GM18508 (cell line): ENCODE data around the gene MSANTD1.

ENCODE experiments used
- ATAC-seq: cut with Tn5 transposase; IDR thresholded peaks from one replicate; pipeline ENCODE4 v1.9.1; 2021; ENCODE audit warnings: moderate number of reproducible peaks; ENCODE audit not compliant: insufficient read depth, unreplicated experiment

MSANTD1 gene

DNA sequence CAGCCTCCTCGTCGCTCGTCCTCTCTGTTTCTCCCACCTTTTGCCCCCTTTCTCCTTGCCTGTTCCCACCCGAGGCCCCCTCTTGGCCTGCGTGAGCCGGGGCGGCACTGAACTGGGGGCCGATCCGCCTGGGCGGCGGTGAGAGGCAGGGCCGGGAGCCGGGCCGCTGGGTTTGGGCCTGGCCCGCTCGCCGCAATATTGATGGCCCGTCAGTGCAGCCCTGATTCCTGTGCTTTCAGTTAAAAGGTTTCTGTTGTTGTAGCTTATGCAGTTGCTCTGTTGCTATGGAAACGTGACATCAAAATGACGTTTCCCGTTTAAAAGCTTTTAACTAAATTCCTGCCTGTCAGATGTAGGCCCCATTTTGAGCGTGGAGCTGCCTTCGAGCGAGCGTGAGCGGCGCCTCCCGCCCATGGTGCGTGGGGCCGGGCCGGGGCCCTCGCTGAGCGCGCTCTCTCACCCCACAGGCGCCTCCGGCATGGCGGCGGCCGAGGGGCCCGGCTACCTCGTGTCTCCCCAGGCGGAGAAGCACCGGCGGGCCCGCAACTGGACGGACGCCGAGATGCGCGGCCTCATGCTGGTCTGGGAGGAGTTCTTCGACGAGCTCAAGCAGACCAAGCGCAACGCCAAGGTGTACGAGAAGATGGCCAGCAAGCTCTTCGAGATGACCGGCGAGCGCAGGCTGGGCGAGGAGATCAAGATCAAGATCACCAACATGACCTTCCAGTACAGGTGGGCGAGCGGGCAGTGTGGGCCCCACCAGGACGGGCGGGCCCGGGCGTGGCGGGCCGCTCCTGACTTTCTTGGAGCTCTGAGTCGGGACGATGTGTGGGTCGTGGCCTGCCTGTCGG lies at the start of gene MSANTD1:
Gene MSANTD1, plus strand, starts transcription at position 349 of the 851 bp plus-strand sequence. Its CDS starts 64 bp downstream, at position 413.
- no peak for ATAC-seq

DNA sequence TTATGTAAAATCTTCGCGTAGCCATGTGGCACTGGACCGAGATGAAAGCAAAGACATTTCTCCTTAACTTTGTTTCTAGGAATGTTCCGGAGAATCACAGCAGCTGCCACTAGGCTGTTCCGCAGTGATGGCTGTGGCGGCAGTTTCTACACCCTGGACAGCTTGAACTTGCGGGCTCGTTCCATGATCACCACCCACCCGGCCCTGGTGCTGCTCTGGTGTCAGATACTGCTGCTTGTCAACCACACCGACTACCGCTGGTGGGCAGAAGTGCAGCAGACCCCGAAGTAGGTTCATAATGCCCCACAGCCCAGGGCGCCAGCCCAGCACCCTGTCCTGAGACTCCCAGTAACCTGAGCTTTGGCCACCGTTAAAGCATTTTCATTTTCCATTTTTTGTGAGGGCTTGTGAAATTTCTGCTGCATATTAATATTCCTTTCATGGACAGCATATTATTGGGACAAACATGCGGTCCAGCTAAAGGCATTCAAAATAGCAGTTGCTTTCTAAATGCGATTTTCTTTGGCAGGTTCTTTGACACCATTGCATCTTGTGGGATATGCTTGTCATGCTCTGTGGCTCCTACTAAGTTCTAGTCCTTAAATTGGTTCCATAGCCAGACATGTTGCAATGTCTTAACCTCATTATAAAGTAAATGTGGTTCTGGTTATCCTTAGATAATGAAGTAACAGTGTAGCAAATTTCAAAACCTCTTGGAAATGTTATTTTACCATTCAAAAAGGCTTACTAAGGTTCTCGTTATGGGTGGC lies 49.1 kb upstream of the MSANTD1 start:
- ATAC-seq: no peak

DNA sequence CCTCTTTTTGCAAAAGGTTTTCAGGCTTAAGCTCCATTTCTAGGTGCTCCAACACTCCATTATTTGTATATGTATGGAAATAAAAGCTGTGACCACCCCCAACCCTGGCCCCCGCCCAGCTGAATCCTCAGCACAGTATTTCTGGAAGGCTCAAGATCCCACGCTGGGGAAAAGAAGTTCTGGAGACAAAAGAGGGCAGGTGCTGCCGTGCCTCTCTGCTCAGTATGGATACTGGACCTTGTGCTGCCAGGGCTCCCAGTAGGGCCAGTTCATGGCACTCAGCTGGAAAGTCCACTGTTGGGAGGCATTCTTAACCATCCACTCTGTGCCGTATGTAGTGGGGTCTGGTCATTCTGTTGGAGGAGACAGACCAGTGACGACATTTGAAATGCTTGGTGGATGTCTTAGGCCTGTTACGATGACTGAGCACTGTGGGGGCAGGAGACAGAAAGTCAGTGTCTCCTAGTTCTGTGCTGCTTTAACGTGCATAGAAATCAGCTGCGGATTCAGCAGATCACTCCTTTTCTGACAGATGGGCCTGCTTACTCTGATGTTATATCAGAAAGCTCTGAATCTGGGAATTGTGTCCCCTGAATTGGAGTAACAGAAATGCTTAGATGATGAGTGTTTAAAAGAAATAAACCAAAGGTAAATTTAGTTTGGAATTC lies 48.4 kb upstream of the MSANTD1 start:
- ATAC-seq: no peak

DNA sequence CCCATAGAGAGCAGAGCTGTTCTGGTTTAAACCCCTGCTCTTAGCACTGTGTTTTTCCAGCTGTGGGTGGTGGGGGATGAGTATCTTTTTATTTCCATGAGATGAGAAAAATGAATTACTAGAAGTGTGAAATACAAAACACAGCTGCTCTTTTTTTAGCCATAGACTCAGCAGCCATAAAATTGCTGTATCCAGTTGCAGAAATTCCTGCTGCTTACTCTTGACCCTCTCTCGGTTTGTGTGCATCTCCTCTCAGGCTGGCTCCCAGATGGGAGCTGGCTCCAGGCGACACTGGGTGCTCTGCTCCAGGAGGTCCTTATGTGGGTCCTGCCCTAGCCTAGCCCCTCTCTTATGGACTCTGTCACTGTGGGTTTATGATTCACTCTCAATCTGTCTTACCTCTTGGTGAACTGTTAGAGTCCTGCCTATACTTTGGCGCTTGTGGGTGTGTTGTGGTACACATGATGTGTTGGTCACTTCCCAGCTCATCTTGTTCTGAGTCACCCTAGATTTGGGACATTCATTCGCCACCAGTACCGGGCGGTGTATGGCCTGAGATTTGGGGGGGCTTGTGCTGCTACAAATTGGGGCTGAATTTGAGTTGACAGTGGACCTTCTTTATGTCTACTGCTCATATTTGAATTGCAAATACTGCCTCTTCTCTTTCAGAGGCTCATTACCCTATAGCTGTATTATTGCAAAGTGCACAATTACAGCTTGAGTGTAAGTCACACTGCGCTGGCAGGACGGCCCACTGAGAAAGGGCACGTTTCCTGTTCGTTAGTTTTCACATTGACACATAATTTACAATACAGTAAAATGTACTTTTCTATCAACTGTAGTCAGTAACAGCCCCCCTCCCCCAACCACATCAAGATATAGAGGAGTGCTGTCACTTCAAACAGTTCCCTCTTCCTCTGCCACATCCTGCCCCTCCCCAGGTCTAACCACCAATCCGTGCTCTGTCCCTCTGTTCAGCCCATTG lies 46.9 kb upstream of the MSANTD1 start:
- peak; percentile 48 for ATAC-seq

DNA sequence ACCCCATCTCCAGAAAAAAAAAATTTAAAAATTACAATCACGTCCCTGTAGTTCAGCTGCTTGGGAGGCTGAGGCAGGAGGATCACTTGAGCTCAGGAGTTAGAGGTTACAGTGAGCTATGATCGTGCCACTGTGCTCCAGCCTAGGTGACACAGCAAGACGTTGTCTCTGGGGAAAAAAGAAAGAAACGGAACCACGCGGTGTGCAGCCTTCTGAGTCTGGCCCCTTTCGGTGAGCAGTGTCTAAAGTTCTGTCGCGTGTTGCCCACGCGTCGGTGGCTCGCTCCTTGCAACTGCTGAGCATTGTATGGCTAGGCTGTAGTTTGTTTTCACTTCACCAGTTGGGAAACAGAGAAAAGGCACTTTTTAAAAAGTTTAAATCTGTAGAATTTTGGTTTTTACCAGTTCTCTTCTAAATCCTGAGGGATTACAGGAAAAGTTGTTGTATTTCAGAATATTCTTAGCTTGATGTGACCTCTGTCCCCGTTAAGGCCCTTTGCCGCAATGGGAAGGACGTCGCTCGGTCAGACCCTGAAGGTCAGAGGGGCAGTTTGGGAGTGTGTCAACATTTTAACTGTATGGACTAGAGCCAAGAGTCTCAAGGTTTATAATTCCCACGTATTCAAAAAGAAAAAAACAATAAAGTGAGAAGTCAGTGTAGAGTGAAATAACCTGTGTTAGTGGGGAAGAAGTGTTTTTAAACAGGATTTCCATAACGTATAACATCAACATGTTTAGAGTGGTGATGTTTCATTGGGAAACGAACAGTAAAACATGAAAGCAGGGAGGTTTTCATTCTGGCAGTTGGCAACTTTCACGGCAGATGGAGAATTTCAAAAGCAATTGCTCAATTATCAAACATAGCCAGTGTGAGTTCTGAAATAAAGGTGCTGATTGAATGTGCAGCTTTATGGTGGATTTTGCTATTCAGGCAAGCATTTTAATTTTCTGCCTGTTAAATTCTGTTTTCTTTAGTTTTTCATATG lies 45.8 kb upstream of the MSANTD1 start:
- no peak for ATAC-seq

DNA sequence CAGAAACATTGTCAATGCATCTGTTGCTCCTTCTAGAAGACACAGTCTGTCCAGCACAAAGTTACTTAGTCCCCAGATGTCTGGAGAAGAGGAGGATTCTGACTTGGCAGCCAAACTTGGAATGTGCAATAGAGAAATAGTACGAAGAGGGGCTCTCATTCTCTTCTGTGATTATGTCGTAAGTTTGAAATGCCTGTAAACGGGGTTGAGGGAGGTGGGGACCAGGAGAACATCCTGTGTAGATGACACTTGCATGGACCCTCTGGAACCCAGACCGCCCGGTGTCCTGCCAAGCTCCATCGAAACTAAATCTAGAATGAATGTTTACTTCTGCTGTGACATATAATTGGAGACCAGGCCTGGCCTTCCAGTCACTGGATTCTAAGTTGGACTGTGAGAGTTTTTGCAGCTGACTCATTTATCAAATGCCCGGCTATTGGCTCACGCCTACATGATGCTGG lies 45.0 kb upstream of the MSANTD1 start:
- ATAC-seq: no peak

DNA sequence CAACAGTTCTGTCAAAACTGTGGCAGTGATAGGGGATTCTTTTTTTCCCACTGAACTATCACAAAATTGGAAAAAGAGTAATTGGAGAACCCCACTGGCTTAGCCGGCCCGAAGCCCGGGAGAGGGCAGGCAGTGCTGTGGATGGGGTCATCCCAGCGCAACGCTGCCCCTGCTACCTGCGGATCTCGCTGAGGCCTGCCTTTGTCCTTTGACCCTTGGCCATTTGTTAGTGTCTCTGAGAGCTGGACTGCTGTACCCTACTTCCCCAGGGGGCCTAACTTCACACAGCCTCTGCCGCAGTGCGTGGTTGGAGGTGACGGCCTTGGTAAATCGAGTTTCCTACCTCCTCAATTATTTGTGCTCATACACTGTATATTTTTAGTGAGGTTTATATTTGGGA lies 43.0 kb upstream of the MSANTD1 start:
- ATAC-seq: no peak

DNA sequence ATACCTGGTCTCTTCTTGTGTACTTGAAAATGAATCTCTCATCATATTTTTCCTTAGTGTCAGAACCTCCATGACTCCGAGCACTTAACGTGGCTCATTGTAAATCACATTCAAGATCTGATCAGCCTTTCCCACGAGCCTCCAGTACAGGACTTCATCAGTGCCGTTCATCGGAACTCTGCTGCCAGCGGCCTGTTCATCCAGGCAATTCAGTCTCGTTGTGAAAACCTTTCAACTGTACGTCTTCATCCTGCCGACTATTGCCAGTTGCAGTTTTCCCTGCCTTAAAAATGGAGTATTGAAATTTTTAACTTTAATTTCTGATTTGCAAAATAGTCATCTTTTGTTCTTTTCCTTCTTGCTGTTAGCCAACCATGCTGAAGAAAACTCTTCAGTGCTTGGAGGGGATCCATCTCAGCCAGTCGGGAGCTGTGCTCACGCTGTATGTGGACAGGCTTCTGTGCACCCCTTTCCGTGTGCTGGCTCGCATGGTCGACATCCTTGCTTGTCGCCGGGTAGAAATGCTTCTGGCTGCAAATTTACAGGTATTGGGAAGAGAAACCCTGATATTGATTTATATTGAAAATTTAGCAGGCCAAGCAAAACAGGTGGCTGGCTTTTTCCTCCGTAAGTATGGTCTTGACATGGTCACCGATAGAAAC lies 42.4 kb upstream of the MSANTD1 start:
- ATAC-seq: no peak

DNA sequence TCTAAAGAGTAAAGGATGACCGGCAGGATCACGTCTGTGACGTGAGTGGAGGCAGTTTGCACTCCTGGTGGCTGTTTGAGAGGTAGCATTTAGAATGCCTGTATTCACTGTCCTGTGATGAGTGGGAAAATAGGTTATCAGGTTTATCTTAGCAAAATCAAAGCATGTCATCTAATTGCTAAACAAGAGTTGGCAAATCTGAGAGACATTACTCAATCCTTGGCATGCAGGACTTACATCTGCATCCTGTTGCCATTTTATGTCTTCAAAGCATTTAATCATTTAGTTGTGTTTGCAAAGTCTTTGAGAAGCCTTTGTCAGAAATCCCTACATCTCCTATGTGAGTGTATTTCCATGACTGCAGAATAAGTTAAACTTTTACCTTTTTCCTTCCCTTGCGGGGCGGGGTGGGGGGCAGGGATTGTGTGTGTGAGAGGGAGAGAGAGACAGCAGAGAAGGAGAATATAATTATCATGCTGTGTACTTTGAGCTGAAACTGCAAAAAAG lies 41.4 kb upstream of the MSANTD1 start:
- no peak for ATAC-seq

DNA sequence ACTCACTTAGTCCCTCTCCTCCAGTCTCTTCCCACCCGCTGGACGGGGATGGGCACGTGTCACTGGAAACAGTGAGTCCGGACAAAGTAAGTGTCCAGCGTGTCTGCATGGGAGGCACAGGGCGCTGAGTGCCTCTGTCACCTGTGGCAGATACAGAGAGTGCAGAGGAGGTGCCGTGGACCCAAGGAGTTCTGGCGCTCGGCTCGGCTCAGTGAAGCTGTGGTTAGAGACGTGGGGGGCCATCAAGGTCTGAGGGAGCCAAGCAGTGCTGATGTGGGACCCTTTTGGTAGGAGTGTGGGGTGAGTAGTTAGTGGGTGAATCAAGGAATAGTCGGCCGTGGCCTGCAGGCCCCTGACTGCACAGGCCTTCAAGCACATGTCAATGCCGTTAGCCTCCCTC lies 40.1 kb upstream of the MSANTD1 start:
- no peak for ATAC-seq

DNA sequence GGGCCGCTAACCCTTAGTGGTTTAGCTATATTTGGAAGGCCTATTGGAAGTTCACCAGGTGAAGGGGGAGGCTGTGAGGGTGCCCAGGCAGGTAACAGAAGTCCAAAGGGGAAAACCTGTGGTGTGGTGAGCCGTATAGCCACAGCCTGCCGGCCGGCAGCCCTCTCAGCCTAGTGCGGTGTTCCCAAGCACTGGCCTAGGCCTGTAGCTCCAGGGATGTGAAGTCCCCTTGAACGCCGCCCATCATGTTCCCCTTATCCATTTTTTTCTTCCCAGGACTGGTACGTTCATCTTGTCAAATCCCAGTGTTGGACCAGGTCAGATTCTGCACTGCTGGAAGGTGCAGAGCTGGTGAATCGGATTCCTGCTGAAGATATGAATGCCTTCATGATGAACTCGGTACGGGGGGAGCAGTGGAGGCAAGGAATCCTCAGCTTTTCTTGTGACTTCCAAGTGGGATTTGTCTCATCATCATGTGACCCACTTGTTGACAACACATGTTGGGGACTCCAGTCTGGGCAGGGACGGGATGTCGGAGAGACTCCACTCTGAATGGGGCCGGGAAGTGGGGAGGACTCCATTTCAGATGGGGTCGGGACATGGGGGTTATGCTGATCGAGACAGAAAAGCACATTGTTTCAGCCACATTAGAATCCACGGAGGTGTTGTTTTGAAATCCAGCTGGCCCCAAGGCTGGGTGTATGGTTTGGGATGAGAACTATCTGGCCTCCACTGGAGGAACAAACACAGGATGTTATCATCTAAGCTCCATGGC lies 39.2 kb upstream of the MSANTD1 start:
- no peak for ATAC-seq

DNA sequence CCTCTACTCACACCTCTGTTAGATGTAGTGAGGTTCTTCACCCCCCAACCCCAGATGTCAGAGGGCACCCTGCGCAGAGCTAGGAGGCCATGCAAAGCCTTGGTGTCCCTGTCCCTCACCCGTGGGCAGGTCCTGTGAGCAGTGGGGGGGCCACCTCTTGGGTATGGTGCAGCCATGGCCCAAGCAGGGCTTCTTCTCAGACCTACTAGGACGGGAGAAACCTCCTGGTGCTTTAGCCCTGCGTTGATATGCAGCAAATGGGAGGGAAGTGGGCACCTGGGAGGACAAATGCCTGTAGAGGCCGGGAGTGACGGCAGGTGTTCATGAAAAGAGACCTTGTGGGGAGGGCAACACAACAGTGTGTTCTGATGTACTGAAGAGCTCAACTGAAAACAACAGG lies 38.5 kb upstream of the MSANTD1 start:
- no peak for ATAC-seq

DNA sequence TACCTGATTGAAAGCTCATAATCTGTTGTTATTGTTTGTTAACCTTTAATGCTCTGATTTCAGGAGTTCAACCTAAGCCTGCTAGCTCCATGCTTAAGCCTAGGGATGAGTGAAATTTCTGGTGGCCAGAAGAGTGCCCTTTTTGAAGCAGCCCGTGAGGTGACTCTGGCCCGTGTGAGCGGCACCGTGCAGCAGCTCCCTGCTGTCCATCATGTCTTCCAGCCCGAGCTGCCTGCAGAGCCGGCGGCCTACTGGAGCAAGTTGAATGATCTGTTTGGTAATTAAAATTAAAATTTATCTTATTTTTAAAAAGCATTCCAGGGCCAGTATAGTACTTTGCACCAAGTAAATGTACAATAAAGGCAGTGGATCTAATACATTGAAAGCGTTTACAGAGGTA lies 37.1 kb upstream of the MSANTD1 start:
- no peak for ATAC-seq

DNA sequence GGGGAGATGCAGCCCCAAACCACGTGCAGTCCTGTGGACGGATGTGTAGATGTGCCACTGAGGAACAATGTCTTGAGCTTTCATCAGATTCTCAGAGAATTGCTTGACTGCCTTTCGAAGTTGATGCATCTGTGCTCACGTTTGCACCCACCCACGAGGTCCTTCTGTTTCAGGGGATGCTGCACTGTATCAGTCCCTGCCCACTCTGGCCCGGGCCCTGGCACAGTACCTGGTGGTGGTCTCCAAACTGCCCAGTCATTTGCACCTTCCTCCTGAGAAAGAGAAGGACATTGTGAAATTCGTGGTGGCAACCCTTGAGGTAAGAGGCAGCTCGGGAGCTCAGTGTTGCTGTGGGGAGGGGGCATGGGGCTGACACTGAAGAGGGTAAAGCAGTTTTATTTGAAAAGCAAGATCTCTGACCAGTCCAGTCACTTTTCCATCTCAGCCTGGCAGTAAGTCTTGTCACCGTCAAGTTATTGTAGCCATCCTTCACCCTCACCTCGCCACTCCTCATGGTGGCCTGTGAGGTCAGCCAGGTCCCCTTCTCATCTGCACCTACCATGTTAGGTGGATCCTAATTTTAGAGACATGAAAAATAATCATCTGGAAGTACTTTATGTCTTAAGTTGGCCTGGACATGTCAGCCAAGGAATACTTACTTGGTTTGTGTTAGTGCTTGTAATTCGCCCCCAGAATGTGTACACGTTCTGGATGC lies 36.4 kb upstream of the MSANTD1 start:
- ATAC-seq: no peak

DNA sequence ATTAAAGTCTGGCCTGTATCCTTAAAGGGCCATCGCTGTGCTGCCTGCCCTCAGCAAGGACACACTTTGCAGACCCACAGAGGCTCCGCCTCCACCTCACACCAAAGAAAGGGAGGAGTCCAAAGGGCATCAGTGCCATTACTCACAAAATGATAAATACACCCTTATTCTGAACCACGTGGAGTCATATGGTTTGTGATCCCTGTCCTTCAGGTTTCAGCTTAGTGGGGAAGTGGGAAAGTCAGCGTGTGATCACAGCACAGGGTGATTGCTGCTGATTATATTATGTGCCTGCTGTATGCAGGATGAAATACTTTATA lies 35.9 kb upstream of the MSANTD1 start:
- no peak for ATAC-seq

DNA sequence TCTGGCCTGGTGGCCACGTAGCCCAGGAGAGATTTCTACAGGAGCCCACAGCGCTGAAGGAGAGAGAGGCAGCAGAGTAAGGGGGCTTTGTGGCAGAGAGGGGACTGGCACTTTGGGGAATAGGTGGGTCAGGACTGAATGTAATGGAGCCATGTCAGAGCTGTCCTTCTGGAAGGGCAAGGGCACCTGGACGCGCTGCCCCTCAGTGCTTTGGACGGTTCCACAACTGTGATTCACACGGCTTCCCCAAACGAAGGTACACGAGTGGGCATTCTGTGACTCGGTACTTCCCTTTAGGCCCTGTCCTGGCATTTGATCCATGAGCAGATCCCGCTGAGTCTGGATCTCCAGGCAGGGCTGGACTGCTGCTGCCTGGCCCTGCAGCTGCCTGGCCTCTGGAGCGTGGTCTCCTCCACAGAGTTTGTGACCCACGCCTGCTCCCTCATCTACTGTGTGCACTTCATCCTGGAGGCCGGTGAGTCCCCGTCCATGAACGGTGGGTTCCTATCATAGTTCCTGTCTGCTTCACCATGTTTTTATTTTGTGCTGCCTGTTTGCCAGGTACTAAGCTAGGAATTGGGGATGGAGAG lies 35.2 kb upstream of the MSANTD1 start:
- ATAC-seq: no peak
